ENCODE data around the gene RAPGEF5.
A peak's percentile ranks its signal among the peaks of the same experiment; 100 is the strongest.

Gene RAPGEF5

DNA sequence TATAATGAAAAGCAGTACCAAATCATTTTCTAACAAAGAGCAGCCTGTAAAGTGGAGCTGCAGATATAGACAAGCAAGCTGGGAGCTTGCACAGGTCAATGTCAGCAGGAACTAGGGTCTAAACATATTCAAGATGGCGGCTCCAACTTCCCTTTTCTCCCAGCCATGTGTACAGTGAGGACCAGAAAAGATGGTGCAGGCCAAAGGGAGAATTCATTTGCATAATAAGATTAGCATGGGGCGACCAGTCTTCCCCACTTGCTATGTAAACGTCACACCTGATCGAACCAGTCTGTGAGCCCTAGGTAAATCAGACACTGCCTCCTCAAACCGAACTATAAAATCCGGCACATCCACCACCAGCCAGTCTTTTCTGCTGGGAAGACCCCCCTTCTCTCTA is 4.4 kb upstream of the RAPGEF5 start:
- DNase-seq (ENCODE audit: low spot score in 2 of 2) (no peak), ATAC-seq (no peak)
- no peaks in the 10 kb centered on the region for H3K9me3 Mint-ChIP-seq
- no peak overlapping the region for H3K27ac Mint-ChIP-seq
- peaks cover 5% of the 10 kb centered on the region for H3K4me1 Mint-ChIP-seq
- H3K36me3 Mint-ChIP-seq = no peaks in the 10 kb centered on the region
- H3K4me3 Mint-ChIP-seq = no peak overlapping the region

DNA sequence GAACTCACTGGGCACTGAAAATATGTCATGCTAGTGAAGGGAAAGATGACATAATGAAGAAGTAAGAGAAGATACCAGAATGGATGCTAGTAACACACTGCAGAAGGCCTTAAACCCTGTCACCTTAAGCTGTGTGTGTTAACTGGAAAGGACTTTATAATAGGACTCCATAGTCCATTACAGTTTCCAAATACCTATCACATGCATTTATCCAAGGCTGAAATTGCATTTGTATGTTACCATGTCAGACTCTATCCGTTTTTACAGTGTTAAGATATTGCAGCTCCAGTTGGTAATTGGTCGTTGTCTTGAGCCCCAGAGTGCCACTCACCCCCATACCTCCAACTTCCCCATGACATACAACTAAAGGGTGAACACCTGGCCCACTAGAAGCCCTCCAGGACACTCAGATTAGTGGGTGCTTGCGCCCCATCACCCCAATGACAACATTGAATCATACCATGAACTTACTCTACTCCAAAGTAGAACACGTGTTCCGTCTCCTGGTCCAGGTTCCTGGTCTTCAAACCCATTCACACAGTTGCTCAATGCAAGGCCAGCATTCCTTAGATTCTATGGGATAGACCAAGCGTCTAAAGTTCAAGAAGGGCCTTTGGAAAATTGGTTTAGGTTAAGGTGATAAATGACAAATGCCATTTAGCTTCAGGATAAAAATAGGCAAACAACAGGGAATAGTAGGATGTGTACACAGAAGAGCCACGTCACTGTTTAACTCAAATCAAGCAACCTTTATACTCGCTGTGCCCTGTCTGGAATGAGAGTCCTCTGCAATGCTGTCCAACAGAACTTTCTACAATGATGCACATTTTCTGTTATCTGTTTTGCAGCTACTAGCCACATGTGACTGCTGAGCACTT is 2.1 kb upstream of the RAPGEF5 start:
- DNase-seq (ENCODE audit: low spot score in 2 of 2) (no peak), ATAC-seq (no peak)
- Mint-ChIP-seq H3K4me3 (no peak overlapping the region), H3K9me3 (no peaks in the 10 kb centered on the region), H3K27ac (no peak overlapping the region), H3K4me1 (peaks cover 5% of the 10 kb centered on the region), H3K36me3 (no peaks in the 10 kb centered on the region)

DNA sequence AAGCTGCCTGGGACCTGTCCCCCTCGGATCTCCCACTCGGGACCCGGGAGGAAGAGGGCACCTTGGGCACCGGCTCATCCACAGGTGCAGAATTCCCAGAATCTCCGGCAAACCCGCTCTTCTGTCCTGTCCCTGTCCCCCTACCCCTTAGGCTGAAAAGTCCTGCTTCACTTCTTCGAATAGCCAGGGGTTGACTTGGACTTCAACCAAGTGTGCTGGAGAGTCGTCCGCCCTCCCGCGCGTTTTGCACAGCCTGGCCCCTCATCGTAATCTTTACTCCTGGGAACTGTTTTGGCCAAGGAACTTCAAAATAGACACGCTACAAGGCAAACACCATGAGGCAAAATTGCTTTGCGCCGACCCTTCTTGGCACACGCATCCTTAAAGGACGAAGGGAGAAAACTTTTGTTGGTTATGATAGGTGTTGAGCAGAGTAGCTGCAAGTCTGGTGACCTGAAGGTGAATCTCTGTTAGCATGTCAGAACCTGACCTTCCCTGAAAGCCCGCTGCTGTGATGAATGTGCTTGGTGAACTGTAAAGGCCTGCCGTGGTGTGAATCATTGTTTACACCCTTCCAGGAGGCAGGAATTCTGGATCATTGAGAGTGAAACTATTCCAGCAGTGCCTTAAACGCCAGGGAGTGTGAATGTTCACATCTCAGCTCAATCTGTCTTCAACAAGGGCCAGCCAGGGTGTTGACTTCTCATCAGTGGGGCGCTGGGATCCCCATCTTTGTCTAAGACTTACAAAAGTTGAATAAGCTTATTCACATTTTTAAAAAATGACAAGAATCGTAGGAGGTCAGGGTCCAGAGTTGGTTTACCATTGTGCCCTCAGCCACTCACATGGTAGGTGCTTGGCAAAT is 589 bp upstream of the RAPGEF5 start:
- ATAC-seq = no peak
- Mint-ChIP-seq H3K4me1 (peaks cover 5% of the 10 kb centered on the region), H3K4me3 (peak overlapping the region; percentile 65), H3K9me3 (no peaks in the 10 kb centered on the region), H3K36me3 (no peaks in the 10 kb centered on the region), H3K27ac (no peak overlapping the region)
- DNase-seq (ENCODE audit: low spot score in 2 of 2) = no peak

- H3K27ac Mint-ChIP-seq = no peak overlapping the region
- ATAC-seq (peak; percentile 14), DNase-seq (ENCODE audit: low spot score in 2 of 2) (no peak)
- H3K4me3 Mint-ChIP-seq = peak overlapping the region; percentile 31
- no peaks in the 10 kb centered on the region for H3K36me3 Mint-ChIP-seq
- H3K4me1 Mint-ChIP-seq = peaks cover 5% of the 10 kb centered on the region
- no peaks in the 10 kb centered on the region for H3K9me3 Mint-ChIP-seq
Observed at GRCh38 chr7:22356010-22356691, 803 bp downstream of the RAPGEF5 start.

DNA sequence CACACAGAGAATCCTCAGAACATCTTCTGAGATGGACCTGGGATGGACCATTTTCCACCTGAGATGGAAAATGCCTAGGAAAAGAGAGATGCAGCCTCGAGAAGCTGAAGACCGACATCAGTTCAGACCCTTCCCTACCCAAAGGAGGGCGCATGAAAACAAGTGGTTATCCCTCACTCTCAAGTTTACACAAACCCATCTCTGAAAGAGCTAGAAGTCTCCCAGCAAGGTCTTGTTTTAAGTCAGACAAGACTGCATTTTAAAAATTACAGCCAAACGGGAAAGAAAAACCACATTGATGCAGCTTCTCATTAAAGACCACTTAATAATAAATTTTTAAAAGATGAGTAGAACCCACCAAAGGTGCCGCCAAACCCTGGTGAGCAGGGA is 1.3 kb downstream of the RAPGEF5 start:
- Mint-ChIP-seq H3K36me3 (no peaks in the 10 kb centered on the region), H3K4me3 (peak overlapping the region; percentile 31), H3K4me1 (peaks cover 5% of the 10 kb centered on the region), H3K27ac (no peak overlapping the region), H3K9me3 (no peaks in the 10 kb centered on the region)
- no peak for DNase-seq (ENCODE audit: low spot score in 2 of 2)
- no peak for ATAC-seq

DNA sequence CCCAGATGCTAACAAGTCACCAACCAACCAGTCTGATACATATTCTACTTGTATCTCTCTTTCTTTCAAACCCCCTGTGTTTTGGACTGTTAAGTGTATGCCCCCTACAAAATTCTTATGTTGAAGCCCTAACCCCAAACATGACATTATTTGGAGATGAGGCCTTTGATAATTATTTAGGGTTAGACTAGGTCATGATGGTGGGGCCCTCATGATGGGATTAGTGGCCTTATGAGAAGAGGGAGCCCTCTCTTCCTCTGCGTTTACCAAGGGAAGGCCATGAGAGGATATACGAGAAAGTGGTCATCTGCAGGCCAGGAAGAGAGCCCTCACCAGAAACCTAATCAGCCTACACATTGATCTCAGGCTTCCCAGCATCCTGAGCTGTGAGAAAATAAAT is 2.5 kb downstream of the RAPGEF5 start:
- Mint-ChIP-seq H3K36me3 (no peaks in the 10 kb centered on the region), H3K9me3 (no peaks in the 10 kb centered on the region), H3K4me3 (no peak overlapping the region), H3K4me1 (peaks cover 5% of the 10 kb centered on the region), H3K27ac (no peak overlapping the region)
- no peak for DNase-seq (ENCODE audit: low spot score in 2 of 2)
- ATAC-seq = no peak

GRCh38 chr7:22352887-22353286 is 4.1 kb downstream of the RAPGEF5 start:
- Mint-ChIP-seq H3K27ac (no peak overlapping the region), H3K9me3 (no peaks in the 10 kb centered on the region), H3K4me3 (no peak overlapping the region), H3K36me3 (no peaks in the 10 kb centered on the region), H3K4me1 (peaks cover 5% of the 10 kb centered on the region)
- no peak for ATAC-seq
- DNase-seq (ENCODE audit: low spot score in 2 of 2) = no peak

GRCh38 chr7:22351878-22352277 is 5.1 kb downstream of the RAPGEF5 start:
- Mint-ChIP-seq H3K27ac (no peak overlapping the region), H3K9me3 (no peaks in the 10 kb centered on the region), H3K36me3 (no peaks in the 10 kb centered on the region), H3K4me1 (no peaks in the 10 kb centered on the region), H3K4me3 (no peak overlapping the region)
- ATAC-seq (no peak), DNase-seq (ENCODE audit: low spot score in 2 of 2) (no peak)

DNA sequence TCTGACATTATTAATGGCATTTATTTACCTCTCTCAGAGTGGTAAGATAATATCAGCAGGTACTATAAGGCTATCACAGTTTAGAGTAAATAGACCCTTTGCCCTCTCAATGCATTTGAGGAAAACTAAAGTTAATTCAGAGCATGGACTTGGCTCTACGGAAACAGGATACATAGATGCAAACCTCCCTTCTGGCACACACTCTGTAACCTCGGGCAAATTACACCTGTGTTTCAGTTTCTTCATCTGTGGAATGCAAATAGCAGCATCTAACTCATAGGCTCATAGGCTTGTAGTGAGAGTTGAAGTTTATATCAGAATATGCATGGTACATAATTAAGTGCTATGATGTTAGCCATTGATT is 5.6 kb downstream of the RAPGEF5 start:
- Mint-ChIP-seq H3K4me3 (no peak overlapping the region), H3K9me3 (no peaks in the 10 kb centered on the region), H3K4me1 (no peaks in the 10 kb centered on the region), H3K27ac (no peak overlapping the region), H3K36me3 (no peaks in the 10 kb centered on the region)
- DNase-seq (ENCODE audit: low spot score in 2 of 2) (no peak), ATAC-seq (no peak)

GRCh38 chr7:22350466-22351328 is 6.3 kb downstream of the RAPGEF5 start:
- H3K4me1 Mint-ChIP-seq = no peaks in the 10 kb centered on the region
- no peak overlapping the region for H3K27ac Mint-ChIP-seq
- ATAC-seq = no peak
- no peaks in the 10 kb centered on the region for H3K9me3 Mint-ChIP-seq
- no peak for DNase-seq (ENCODE audit: low spot score in 2 of 2)
- no peaks in the 10 kb centered on the region for H3K36me3 Mint-ChIP-seq
- no peak overlapping the region for H3K4me3 Mint-ChIP-seq

- H3K4me1 Mint-ChIP-seq = no peaks in the 10 kb centered on the region
- H3K9me3 Mint-ChIP-seq = no peaks in the 10 kb centered on the region
- H3K27ac Mint-ChIP-seq = no peak overlapping the region
- no peak for ATAC-seq
- no peak overlapping the region for H3K4me3 Mint-ChIP-seq
- no peak for DNase-seq (ENCODE audit: low spot score in 2 of 2)
- H3K36me3 Mint-ChIP-seq = no peaks in the 10 kb centered on the region
Observed at GRCh38 chr7:22348379-22348778, 8.6 kb downstream of the RAPGEF5 start.

- no peaks in the 10 kb centered on the region for H3K36me3 Mint-ChIP-seq
- no peak for ATAC-seq
- H3K9me3 Mint-ChIP-seq = no peaks in the 10 kb centered on the region
- H3K27ac Mint-ChIP-seq = no peak overlapping the region
- H3K4me3 Mint-ChIP-seq = no peak overlapping the region
- no peak for DNase-seq (ENCODE audit: low spot score in 2 of 2)
- no peaks in the 10 kb centered on the region for H3K4me1 Mint-ChIP-seq
Observed at GRCh38 chr7:22346383-22347107, 10.4 kb downstream of the RAPGEF5 start.

DNA sequence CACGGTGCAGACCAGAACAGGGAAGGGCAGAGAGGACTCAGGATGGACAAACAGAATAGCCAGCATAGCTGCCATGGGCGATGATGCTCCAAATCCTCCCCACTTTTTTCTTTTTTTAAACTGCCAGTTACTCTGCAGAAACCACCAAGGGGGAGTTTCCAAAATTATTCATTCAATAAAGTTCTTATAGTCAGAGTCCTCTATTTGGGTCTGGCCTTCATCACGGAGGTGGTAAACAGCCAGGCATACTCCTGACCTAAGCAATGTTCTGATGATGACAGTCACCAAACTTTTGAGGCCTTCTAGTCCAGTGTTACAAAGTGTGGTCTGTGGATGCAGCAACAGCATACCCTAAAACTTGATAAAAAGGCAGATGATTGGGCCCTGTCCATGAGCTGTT is 12.3 kb downstream of the RAPGEF5 start:
- H3K9me3 Mint-ChIP-seq = no peaks in the 10 kb centered on the region
- DNase-seq (ENCODE audit: low spot score in 2 of 2) (no peak), ATAC-seq (peak; percentile 41)
- no peak overlapping the region for H3K4me3 Mint-ChIP-seq
- no peaks in the 10 kb centered on the region for H3K4me1 Mint-ChIP-seq
- no peaks in the 10 kb centered on the region for H3K36me3 Mint-ChIP-seq
- no peak overlapping the region for H3K27ac Mint-ChIP-seq

- no peak for ATAC-seq
- H3K9me3 Mint-ChIP-seq = no peaks in the 10 kb centered on the region
- H3K4me1 Mint-ChIP-seq = no peaks in the 10 kb centered on the region
- no peaks in the 10 kb centered on the region for H3K36me3 Mint-ChIP-seq
- no peak overlapping the region for H3K27ac Mint-ChIP-seq
- DNase-seq (ENCODE audit: low spot score in 2 of 2) = no peak
- H3K4me3 Mint-ChIP-seq = no peak overlapping the region
Observed at GRCh38 chr7:22343612-22344011, 13.3 kb downstream of the RAPGEF5 start.
